Measurements from ENCODE around the gene TIGIT.

Gene TIGIT

GRCh38 chr3:114299421-114299820 lies 5.6 kb downstream of the TIGIT start:
- TF ChIP-seq GATA3 (IDR thresholded peaks at IDR 0.05; ENCODE audit: low read depth, low read length) (no peak), GATA2 (IDR thresholded peaks at IDR 0.05; ENCODE audit: low read depth, low read length) (no peak)

GRCh38 chr3:114299941-114300624 lies 6.3 kb downstream of the TIGIT start:
- TF ChIP-seq GATA3 (IDR thresholded peaks at IDR 0.05; ENCODE audit: low read depth, low read length) (no peak), GATA2 (IDR thresholded peaks at IDR 0.05; ENCODE audit: low read depth, low read length) (no peak)

- TF ChIP-seq GATA2 (IDR thresholded peaks at IDR 0.05; ENCODE audit: low read depth, low read length): no peak
- no peak for TF ChIP-seq GATA3 (IDR thresholded peaks at IDR 0.05; ENCODE audit: low read depth, low read length)
These were observed 13.5 kb downstream of the TIGIT start for GRCh38 chr3:114307222-114307830.

GRCh38 chr3:114307832-114308231 lies 14.0 kb downstream of the TIGIT start:
- TF ChIP-seq GATA2 (IDR thresholded peaks at IDR 0.05; ENCODE audit: low read depth, low read length): no peak
- no peak for TF ChIP-seq GATA3 (IDR thresholded peaks at IDR 0.05; ENCODE audit: low read depth, low read length)

GRCh38 chr3:114308377-114308776 lies 14.5 kb downstream of the TIGIT start:
- no peak for TF ChIP-seq GATA2 (IDR thresholded peaks at IDR 0.05; ENCODE audit: low read depth, low read length)
- no peak for TF ChIP-seq GATA3 (IDR thresholded peaks at IDR 0.05; ENCODE audit: low read depth, low read length)

- TF ChIP-seq GATA3 (IDR thresholded peaks at IDR 0.05; ENCODE audit: low read depth, low read length) (no peak), GATA2 (IDR thresholded peaks at IDR 0.05; ENCODE audit: low read depth, low read length) (no peak)
These were observed 15.0 kb downstream of the TIGIT start for GRCh38 chr3:114308830-114309229.

- no peak for TF ChIP-seq GATA2 (IDR thresholded peaks at IDR 0.05; ENCODE audit: low read depth, low read length)
- TF ChIP-seq GATA3 (IDR thresholded peaks at IDR 0.05; ENCODE audit: low read depth, low read length): no peak
These were observed 16.9 kb downstream of the TIGIT start for GRCh38 chr3:114310695-114311094.

- no peak for TF ChIP-seq GATA2 (IDR thresholded peaks at IDR 0.05; ENCODE audit: low read depth, low read length)
- TF ChIP-seq GATA3 (IDR thresholded peaks at IDR 0.05; ENCODE audit: low read depth, low read length): no peak
These were observed 19.6 kb downstream of the TIGIT start for GRCh38 chr3:114313426-114313825.

- TF ChIP-seq GATA2 (IDR thresholded peaks at IDR 0.05; ENCODE audit: low read depth, low read length) (no peak), GATA3 (IDR thresholded peaks at IDR 0.05; ENCODE audit: low read depth, low read length) (no peak)
These were observed 20.5 kb downstream of the TIGIT start for GRCh38 chr3:114314282-114314681.

- TF ChIP-seq GATA2 (IDR thresholded peaks at IDR 0.05; ENCODE audit: low read depth, low read length) (no peak), GATA3 (IDR thresholded peaks at IDR 0.05; ENCODE audit: low read depth, low read length) (no peak)
These were observed 24.5 kb downstream of the TIGIT start for GRCh38 chr3:114318295-114318694.

- TF ChIP-seq GATA3 (IDR thresholded peaks at IDR 0.05; ENCODE audit: low read depth, low read length): no peak
- no peak for TF ChIP-seq GATA2 (IDR thresholded peaks at IDR 0.05; ENCODE audit: low read depth, low read length)
These were observed 25.6 kb downstream of the TIGIT start for GRCh38 chr3:114319453-114319852.

GRCh38 chr3:114320246-114320645 lies 26.4 kb downstream of the TIGIT start:
- TF ChIP-seq GATA3 (IDR thresholded peaks at IDR 0.05; ENCODE audit: low read depth, low read length) (no peak), GATA2 (IDR thresholded peaks at IDR 0.05; ENCODE audit: low read depth, low read length) (no peak)

GRCh38 chr3:114323546-114324254 lies 29.9 kb downstream of the TIGIT start:
- TF ChIP-seq GATA2 (IDR thresholded peaks at IDR 0.05; ENCODE audit: low read depth, low read length): no peak
- no peak for TF ChIP-seq GATA3 (IDR thresholded peaks at IDR 0.05; ENCODE audit: low read depth, low read length)

GRCh38 chr3:114327665-114328064 lies 33.8 kb downstream of the TIGIT start:
- TF ChIP-seq GATA3 (IDR thresholded peaks at IDR 0.05; ENCODE audit: low read depth, low read length) (no peak), GATA2 (IDR thresholded peaks at IDR 0.05; ENCODE audit: low read depth, low read length) (no peak)

GRCh38 chr3:114328345-114328744 lies 34.5 kb downstream of the TIGIT start:
- TF ChIP-seq GATA3 (IDR thresholded peaks at IDR 0.05; ENCODE audit: low read depth, low read length): no peak
- TF ChIP-seq GATA2 (IDR thresholded peaks at IDR 0.05; ENCODE audit: low read depth, low read length): no peak
